NCI-H446 (cell line): Measurements from ENCODE around the gene TUBA8.
"Not testable (repeated sequence)": the region's sequence is repeated elsewhere in the genome, so short reads cannot be mapped to it uniquely, and the experiment has no call there.

Source experiments
- DNase-seq, 2 experiments: peaks; one replicate each; lab custom pipeline; 2025; lab: John Stamatoyannopoulos, UW

The TUBA8 gene

GRCh38 chr22:18106550-18107341 lies 3.9 kb upstream of the TUBA8 start:
- DNase-seq = not testable (repeated sequence)

- DNase-seq = no peak
These were observed 2.4 kb upstream of the TUBA8 start for GRCh38 chr22:18108187-18108586.

- no peak for DNase-seq
These were observed 1.0 kb upstream of the TUBA8 start for GRCh38 chr22:18109410-18110193.

- no peak for DNase-seq
These were observed 547 bp downstream of the TUBA8 start for GRCh38 chr22:18110954-18111758.

GRCh38 chr22:18111759-18112330 lies 1.2 kb downstream of the TUBA8 start:
- no peak for DNase-seq

- DNase-seq = no peak
These were observed 1.8 kb downstream of the TUBA8 start for GRCh38 chr22:18112440-18112839.

GRCh38 chr22:18113680-18114394 lies 3.2 kb downstream of the TUBA8 start:
- no peak for DNase-seq

GRCh38 chr22:18114495-18114894 lies 3.9 kb downstream of the TUBA8 start:
- no peak for DNase-seq

GRCh38 chr22:18114976-18115652 lies 4.5 kb downstream of the TUBA8 start:
- DNase-seq = no peak

GRCh38 chr22:18115906-18116371 lies 5.3 kb downstream of the TUBA8 start:
- DNase-seq = no peak

GRCh38 chr22:18116634-18117033 lies 6.0 kb downstream of the TUBA8 start:
- no peak for DNase-seq

GRCh38 chr22:18118345-18118915 lies 7.8 kb downstream of the TUBA8 start:
- DNase-seq = no peak

GRCh38 chr22:18119409-18120110 lies 9.0 kb downstream of the TUBA8 start:
- DNase-seq = no peak

GRCh38 chr22:18120857-18121256 lies 10.2 kb downstream of the TUBA8 start:
- no peak for DNase-seq

- no peak for DNase-seq
These were observed 10.9 kb downstream of the TUBA8 start for GRCh38 chr22:18121506-18121905.

- DNase-seq = no peak
These were observed 11.4 kb downstream of the TUBA8 start for GRCh38 chr22:18121954-18122554.

- DNase-seq = not testable (repeated sequence)
These were observed 12.9 kb downstream of the TUBA8 start for GRCh38 chr22:18123476-18124025.

GRCh38 chr22:18126606-18127005 lies 16.0 kb downstream of the TUBA8 start:
- DNase-seq = no peak

- DNase-seq = no peak
These were observed 19.4 kb downstream of the TUBA8 start for GRCh38 chr22:18130018-18130417.
